Measurements from ENCODE around the gene MTAP.

The MTAP gene

GRCh38 chr9:21804791-21805190 is 2.4 kb downstream of the MTAP start:
- no peak for DNase-seq (ENCODE audit: low read depth in 2 of 2)

GRCh38 chr9:21806644-21807043 is 4.2 kb downstream of the MTAP start:
- DNase-seq (ENCODE audit: low read depth in 2 of 2) = no peak

GRCh38 chr9:21810388-21810787 is 8.0 kb downstream of the MTAP start:
- no peak for DNase-seq (ENCODE audit: low read depth in 2 of 2)

- no peak for DNase-seq (ENCODE audit: low read depth in 2 of 2)
Observed at GRCh38 chr9:21810881-21811280, 8.4 kb downstream of the MTAP start.

- DNase-seq (ENCODE audit: low read depth in 2 of 2) = no peak
Observed at GRCh38 chr9:21811914-21812313, 9.5 kb downstream of the MTAP start.

GRCh38 chr9:21812415-21812814 is 10.0 kb downstream of the MTAP start:
- no peak for DNase-seq (ENCODE audit: low read depth in 2 of 2)

GRCh38 chr9:21812946-21813568 is 10.6 kb downstream of the MTAP start:
- peak; percentile 29 to 47 for DNase-seq (ENCODE audit: low read depth in 2 of 2)

GRCh38 chr9:21813575-21814473 is 11.4 kb downstream of the MTAP start:
- DNase-seq (ENCODE audit: low read depth in 2 of 2) = peak in 1 of 2 donors; percentile 39

GRCh38 chr9:21815643-21816042 is 13.2 kb downstream of the MTAP start:
- no peak for DNase-seq (ENCODE audit: low read depth in 2 of 2)

- DNase-seq (ENCODE audit: low read depth in 2 of 2) = no peak
Observed at GRCh38 chr9:21817176-21817575, 14.7 kb downstream of the MTAP start.

- DNase-seq (ENCODE audit: low read depth in 2 of 2) = no peak
Observed at GRCh38 chr9:21825637-21826036, 23.2 kb downstream of the MTAP start.

- DNase-seq (ENCODE audit: low read depth in 2 of 2) = no peak
Observed at GRCh38 chr9:21828853-21829410, 26.5 kb downstream of the MTAP start.

- DNase-seq (ENCODE audit: low read depth in 2 of 2) = no peak
Observed at GRCh38 chr9:21830589-21830988, 28.2 kb downstream of the MTAP start.

GRCh38 chr9:21831841-21832509 is 29.5 kb downstream of the MTAP start:
- no peak for DNase-seq (ENCODE audit: low read depth in 2 of 2)

- DNase-seq (ENCODE audit: low read depth in 2 of 2) = no peak
Observed at GRCh38 chr9:21833090-21833801, 30.8 kb downstream of the MTAP start.

- no peak for DNase-seq (ENCODE audit: low read depth in 2 of 2)
Observed at GRCh38 chr9:21835121-21835520, 32.7 kb downstream of the MTAP start.

GRCh38 chr9:21836437-21837161 is 34.2 kb downstream of the MTAP start:
- DNase-seq (ENCODE audit: low read depth in 2 of 2) = no peak

- DNase-seq (ENCODE audit: low read depth in 2 of 2) = no peak
Observed at GRCh38 chr9:21837501-21837900, 35.1 kb downstream of the MTAP start.

GRCh38 chr9:21840647-21841046 is 38.2 kb downstream of the MTAP start:
- DNase-seq (ENCODE audit: low read depth in 2 of 2) = no peak

- DNase-seq (ENCODE audit: low read depth in 2 of 2) = no peak
Observed at GRCh38 chr9:21841133-21841532, 38.7 kb downstream of the MTAP start.

GRCh38 chr9:21848615-21849014 is 46.2 kb downstream of the MTAP start:
- no peak for DNase-seq (ENCODE audit: low read depth in 2 of 2)
